NCI-H69 (cell line): ENCODE measurements around the gene PBRM1.
"Not testable (repeated sequence)": the region's sequence is repeated elsewhere in the genome, so short reads cannot be mapped to it uniquely, and the experiment has no call there.

Source experiments
- DNase-seq: peaks from one replicate; lab custom pipeline; 2025; lab: John Stamatoyannopoulos, UW

The PBRM1 gene

DNA sequence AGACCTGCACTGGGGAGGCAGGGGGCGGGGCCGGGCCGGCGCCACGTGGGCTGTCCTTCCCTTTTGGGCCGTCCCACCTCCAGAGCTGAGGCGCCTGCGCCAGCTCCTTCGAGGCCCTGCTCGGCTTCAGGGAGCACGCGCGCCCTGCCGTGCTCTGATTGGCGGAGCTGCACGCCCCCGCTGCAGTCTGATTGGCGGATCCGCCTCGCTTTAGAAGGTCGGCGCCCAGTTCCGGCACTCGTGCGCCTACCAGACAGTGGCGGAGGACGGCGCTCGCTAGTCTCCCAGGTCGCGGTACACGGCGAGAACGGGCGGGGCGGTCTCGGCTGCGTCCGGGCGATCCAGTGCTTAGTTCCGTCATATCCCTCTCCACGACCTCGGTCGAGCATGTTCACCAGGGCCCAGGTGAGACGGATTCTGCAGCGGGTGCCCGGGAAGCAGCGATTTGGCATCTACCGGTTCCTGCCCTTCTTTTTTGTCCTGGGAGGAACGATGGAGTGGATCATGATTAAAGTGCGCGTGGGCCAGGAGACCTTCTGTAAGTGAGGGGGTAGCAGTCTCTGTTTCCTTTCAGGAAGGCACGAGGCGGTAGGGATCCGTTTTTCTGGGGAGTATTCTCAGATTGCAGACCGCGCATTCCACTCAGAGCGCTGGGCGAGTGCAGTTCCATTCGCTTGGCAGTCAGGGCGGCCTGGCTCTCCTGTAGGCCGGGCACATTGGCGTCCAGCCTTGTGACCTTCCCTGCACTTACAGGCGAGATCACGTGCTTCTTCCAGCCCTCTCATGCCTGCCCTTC lies 149.1 kb downstream of the PBRM1 start, which contains the start of gene UQCC5:
Gene UQCC5, plus strand, starts transcription at position 237 of the 796 bp plus-strand sequence. Its CDS starts 151 bp downstream, at position 388.
- peak; percentile 98 for DNase-seq

DNA sequence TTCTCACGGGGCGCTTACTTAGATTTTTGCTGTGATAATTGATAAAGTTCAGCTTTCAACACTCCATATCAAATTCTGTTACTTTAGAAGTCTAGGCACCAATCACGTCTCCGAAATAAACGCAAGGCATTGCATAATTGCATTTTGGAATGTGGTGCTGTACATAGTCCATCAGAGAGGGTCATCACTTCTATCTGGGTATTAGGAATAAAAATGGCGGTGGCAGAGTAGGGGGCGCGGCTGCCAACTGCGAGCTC lies 149.7 kb downstream of the PBRM1 start:
- DNase-seq: no peak

DNA sequence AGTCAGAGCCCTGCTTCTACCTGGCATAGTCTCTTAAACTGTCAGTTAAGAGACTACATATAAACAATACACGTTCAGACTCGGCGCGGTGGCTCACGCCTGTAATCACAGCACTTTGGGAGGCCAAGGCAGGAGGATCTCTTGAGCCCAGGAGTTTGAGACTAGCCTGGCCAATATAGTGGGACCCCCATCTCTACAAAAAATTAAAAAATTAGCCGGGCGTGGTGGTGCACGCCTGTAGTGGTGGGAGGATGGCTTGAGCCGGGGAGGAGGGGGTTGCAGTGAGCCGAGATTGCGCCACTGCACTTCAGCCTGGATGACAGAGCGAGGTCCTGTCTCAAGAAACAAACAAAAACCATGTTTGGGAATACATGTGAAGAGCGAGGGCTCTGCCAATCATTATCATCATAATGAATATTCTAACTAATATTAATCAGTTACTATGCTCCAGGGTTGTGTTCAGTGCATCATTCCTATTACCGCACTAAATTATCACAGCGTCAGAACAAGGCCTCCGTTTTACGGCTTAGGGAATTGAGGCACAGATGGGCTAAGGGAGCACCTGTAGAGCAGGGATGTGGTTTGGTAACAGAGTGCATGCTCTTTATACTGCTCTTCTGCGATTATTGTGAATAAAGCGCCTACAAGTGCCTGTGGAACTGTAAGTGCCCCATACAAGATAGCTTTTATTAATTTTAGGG lies 150.2 kb downstream of the PBRM1 start:
- DNase-seq: peak; percentile 3

DNA sequence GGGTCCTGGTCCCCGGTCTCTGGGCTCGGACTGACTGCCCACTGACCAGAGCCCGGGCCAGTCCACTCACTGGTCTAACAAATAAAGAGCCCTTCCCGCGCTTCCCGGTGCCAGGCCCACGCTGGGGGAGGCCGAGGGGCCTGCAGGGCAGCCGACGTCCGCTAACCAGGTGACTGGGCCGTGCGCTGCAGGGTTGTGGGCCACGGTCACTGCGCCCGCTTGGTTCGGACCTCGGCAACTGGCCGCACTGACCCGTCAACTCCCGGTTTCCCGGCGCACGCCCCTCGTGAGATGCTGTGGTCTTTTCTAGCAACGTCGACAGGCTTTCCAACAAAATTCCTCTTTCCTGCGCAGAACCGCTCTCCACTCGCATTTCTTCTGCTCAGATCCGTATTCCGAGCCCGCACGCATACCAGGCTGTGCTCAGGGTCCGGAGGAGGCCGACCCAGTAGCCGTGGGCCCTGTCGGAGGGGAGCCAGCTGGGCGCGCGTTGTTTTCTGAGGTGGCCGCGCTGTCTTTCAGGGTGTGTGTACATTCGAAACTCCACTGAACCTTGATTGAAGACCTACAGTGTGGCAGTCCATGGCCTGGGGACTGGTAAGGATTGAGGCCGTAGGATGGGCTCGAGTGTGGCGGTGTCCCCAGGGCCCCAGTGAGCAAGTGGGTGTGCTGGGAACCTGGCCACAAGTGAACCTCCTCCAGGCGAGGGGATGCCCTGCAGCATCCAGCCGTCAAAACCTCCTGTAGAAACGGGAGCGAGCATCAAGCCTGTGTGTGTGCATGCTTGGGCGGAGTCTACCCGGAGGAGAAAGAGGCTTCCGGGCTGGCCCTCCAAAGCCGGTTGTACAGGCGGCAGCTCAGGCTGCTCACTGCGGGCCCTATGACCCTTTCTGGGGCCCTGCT lies 151.2 kb downstream of the PBRM1 start:
- DNase-seq: peak; percentile 75

DNA sequence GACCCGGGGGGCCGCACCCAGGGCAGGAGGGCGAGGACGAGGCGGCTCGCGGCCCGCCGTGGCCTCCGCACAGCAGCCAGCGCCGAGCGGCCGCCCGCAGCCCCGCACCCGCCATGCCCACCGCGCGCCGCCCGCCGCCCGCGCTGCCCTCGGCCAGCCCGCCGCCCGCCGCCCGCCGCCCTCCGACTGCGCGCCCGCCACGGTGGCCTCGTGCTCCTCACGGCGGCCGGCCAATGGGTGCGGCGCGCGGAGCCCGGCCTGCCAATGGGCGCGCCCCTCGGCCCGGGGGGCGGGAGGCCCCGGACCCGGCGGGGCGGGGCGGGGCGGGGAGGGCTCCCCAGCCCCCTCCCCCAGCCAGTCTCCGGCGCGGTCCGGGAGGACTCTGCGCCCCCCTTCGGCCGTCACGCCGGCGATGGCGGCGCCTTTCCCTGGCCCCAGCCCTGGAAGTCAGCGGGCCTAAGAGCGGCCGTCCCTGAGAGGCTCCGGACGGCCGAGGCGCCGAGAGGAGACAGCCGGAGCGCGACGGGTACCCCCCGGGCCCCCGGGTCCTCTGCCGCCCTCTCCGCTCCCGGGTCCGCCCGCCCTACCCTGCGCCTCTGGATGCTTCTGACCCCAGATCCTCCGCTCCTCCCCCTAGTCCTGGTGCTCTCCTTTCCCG lies 152.0 kb downstream of the PBRM1 start, which contains the start of gene NT5DC2:
Gene NT5DC2, minus strand, starts transcription at position 235 of the 658 bp plus-strand sequence. Its CDS starts 120 bp downstream, at position 115.
- DNase-seq: peak; percentile 92

DNA sequence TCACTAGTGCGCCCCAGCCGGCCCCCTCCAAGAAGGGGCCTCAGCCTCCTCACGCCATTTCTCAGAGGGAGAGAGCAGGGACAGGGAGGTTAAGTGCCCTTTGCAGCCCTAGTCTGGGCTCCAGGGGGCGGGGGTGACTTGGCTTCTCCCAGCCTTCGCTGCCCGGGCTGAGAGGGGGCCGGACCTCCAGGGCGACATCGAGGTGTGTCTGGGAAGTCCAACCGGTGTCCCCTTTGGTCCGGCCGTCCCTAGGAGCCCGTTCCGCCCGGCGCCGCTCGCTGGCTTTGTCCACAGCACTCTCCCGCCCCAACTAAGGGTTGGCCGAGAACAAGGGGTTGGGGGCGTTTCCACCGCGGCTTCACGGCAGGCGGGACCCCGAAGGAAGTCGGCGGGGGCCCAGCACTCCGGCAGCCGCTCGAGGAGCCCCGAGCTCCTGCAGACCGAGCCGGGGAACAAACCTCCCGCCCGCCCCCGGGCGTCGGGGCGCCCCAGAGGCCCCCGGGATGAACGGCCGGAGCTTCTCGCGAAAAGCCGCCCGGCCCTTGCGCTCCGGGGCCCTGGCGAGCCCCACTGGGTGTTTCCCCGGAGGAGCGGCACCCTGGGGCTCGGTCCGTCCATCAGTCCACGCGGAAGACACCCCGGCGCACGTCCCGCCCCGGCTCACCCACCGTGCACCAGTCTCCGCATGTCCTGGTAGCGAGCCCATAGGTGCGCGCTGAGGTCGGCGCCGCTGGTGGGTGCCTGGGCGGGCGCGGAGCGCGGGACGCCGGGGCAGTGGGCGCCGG lies 152.7 kb downstream of the PBRM1 start:
- peak; percentile 47 for DNase-seq

DNA sequence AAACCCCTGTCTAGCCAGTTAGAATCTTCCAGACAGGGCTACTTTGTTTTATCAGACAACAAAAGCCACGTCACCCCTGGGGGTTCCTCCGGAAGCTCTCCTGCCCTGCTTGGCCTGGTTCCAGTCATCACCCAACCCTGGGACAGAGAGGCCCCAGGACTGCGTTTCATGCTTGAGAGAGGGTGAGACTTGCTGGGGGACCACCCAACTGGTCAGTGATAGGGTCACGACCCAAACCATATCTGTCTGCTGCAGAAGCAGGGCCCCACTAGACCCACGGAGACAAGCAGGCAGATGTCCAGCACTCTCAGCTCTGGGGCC lies 153.2 kb downstream of the PBRM1 start:
- peak; percentile 34 for DNase-seq

DNA sequence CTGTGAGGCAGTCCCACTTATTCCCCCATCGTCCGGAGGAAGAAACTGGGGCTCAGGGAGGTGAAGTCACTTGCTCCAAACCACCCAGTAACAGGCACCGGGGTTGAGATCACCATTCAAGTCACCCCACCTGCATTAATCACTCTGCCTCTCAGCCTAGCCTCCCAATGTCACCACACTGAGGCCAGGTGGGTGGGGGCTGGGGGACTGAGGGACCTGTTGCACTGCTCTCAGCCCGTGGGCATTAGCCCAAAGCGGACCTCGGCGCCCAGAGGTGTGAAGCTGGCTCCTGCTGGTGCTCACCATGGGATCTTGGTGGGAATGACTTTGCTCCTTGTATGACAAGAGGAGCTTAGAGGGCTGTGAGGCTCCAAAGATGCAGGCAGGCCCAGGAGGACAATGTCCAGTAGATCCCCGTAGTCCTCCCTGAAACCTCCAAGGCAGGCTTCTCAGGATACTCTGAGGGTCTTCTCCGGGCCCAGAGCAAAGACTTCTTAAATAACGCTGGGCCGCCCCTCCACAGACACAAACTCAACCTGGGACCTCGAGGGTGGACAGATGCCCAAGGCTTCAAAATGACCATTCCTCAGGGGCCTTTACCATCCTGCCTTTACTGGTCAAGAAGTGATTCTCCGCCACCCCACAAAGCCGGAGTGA lies 153.7 kb downstream of the PBRM1 start:
- no peak for DNase-seq

DNA sequence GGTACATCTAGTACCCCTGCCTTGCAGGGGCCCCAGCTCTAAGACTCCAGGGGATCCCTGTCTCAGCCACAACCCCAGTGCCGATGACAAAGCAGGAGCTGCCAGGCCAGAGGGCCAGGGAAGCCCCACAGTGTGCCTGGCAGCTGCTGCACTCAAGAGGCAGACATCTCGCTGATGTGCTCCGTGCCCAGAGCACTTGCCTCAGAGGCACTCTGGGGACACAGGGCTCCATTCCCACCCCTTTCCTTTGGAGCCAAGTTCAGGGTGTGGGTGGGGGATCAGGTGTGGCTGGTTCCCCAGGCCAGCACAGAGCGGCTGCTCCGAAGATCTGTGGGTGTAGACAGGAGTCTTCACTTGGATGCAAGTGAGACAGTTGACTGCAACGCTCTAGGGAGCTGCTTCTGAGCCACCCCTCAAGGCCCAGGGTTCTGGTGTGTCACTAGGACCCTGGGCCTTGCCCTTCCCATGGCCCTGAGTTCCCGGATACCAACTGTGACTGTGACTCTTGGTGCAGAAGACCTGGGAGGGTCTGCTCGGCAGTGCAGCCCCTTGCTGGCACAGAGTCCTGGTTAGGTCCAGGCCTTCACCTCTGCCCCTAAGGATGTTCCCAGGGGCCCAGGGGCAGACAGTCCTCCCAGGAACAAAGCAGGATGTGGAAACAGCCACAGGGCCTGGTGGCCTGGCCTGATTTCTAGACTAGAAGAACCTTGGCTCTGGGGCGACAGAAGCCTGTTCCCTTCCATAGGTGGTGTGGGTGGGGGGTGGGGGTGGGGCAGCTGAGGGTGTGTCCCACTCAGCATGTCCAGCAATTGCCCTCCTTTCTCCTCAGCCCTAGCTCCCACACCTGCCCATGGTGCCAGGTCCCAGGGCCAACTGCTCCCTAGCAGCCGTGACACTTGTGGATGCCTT lies 154.5 kb downstream of the PBRM1 start:
- peak; percentile 6 for DNase-seq

DNA sequence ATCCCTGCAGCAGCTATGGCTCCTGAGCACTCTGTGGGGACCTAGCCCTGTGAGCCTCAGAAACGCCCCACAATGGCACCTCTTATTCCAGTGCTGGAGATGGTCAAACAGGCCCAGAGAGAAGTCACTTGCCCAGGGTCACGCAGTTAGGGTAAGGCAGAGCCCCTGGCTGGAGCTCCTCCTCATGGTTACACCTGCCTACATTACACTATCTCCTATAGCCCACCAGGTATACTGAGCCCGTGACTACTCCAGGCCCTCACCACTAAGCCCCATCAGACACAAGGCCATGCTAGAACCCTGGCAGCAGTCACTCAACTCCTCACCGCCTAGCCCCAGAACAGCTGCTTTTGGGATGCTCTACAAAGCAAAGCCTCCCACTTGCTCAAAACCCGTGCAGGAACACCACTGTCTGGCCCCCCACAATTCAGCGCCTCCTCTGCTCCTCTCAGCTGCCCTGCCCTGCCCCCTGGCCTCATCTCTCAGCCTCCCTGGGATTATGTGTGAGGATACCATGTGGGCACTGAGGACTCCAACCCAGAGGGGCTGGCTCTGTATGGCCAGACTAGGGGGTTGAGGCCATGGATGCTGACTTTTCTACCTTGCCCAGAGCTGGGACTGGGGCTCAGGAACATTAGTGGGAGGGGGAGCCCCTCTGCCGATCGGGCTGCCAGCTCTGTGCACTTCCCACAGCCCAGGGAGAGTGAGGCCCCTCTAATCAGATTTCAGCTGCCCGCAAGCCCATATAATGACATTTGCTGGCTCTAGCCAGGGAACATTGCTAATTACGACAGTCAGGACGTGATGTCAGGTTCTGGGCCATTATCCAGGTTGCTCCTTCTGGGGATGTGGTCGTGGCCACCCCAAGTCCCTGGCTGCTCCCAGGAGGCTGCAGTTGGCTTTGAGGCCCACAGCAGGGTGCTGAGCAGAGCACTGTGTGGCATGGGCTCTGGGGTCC lies 156.1 kb downstream of the PBRM1 start:
- DNase-seq: no peak

DNA sequence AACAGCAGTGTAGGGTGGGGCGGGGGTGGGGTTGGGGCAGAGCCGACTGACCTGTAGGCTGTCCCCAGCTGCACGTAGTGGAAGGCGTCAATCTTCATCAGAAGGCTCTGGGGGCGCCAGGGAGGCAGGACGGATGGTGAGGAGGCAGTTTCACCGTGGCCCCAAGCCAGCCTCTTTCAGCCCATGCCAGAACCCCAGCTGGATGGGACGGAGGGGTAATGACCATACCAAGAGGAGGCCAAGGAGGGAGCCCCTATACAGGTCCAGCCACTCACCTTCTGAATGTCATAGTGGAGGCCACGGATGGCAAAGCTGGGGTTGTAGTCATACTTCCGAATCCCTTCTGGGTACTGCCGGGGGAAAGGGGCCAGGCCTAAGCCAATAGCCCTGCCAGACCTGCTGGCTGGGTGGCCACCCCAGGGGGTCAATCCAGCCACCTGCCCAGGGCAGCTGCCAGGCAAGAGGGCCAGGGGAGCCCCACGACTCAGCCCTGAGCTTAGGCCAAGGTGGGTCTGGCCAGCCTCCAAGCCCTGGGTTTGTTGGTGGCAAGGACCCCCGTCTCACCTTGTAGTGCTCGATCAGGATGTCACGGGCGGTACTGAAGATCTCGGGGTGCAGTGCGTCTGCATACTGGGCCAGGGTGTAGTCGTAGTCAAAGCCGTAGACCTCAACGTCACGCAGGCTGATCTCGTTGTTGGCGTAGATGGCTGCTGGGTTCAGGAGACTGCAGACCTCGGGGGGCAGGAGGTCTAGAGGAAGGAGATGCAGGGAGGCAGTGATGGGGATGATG lies 156.9 kb downstream of the PBRM1 start:
- no peak for DNase-seq

DNA sequence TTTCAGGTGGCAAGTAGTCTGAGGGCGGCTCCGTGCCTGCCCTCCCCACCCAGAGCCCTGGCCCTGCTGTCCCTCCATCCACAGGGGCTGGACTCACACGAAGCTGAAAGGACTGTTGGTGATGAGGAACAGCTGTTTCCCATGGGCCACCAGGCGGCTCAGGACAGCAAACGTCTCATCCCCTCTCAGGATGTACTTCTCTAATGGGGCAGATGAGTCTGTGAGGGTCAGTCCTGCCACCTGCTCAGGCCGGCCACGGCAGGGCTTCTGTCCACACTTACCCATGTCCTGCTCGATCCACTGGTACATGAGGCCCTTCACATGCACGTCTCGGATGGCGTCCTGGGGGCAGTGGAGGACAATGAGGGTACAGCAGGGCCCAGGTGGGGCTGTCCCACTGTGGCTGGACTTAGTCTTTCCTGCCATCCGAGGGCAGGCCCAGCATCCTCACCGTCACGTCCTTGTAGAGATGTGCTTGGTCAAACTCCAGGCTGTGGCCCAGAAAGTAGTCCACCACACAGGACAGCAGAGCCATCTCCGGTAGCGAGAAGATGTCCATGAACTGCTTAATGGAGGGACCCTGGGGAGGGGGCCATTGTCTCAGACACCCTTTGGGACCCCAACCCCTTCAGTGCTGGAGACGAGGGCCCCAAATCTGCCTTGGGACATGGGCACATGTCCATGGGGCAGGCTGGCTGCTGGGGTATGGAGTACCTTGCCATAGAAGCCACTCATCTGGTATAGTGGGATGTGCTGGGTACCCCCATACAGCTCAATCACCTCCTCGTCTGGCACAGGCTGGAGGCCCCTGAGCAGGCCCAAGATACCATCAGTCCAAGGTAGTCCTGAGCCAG lies 157.8 kb downstream of the PBRM1 start:
- no peak for DNase-seq

DNA sequence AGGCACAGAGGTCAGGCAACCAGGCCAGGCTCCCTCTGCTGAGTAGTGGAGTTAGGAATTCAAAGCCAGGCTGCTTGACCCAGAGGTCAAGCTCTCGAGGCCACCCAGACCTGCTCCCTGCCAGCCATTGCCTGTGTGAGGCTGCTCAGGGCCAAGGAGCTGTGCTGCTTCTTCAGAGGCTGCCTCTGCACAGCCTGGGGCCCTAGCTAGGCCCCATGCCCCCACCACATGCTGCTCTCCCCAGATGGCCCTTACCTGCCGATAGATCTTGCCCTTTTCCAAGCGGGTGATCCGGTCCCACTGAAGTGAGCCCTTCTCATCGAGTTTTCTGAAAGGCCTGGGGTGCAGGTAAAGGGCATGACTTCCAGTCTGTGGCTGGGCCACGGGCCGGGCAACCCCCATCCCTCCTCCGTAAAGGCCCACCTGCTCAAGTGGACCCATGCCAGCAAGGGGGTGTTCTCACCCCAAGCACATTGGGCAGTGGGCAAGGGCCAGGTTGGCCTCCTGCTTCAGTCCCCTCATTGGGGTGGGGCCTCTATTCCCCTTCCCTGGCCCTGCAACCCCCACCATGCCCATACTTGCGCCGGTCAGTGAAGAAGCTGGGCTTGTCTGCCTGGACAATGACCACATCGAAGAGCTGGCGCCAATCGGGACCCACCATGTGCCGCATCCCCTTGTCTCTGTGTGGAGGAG lies 158.5 kb downstream of the PBRM1 start:
- no peak for DNase-seq

DNA sequence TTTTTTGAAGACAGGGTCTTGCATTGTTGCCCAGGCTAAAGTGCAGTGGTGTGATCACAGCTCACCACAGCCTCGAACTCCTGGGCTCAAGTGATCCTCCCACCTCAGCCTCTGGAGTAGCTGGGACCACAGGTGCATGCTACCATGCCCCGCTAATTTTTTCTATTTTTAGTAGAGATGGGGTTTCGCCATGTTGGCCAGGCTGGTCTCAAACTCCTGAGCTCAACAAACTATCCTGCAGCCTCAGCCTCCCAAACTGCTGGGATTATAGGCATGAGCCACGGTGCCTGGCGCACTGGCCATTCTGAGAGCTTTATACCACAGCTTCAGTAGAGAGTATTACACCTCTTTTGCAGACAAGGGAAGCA lies 159.1 kb downstream of the PBRM1 start:
- not testable (repeated sequence) for DNase-seq

DNA sequence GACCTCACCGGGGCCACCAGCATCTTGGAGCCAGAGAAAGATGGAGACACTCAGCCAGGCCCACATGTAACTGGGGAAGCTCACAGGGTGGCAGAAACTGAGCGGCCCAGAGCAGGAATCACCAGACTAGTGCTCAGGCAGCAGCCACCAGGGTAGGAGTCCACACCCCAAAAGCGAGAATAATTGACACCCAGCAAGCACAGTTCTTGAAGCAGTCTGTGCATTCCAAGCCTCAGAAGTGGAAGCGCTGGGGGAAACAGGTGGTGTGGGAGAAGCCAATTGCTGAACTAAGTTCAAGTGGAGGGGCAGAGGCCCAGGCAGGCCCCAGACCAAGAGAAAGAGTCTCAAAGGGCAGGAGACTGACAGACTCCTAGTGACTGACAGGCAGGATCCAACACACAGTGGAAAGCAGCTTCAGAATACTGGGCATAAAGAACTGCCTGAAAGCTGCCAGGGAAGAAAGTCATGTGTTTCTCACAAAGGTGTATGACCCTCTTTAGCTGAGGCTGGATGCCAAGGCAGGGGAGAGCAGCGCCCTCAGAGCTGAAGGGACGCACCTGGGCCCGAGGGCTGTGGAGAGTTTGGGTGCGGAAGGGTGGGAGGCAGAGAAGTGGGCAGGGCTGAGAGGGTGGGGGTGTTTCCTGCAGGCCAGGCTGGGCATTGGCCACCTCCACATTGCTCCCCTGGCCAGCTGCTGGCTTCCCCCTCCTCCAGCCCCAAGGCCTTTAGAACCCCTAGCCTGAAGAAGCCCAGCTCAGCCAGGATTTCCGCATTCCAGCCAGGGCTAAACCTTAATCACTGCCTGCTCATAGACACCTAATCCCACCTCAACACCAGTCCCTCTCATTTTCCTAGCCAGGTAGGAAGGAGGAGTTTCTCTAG lies 159.8 kb downstream of the PBRM1 start:
- DNase-seq: no peak
